AG04449 (cell line): ENCODE results near the gene IL17RA.
A peak's percentile ranks its signal among the peaks of the same experiment; 100 is the strongest.

Source experiments
- CTCF ChIA-PET: fragments of 350-600 bp; formaldehyde crosslinking; extraction: SDS; loops from one replicate; lab custom pipeline; 2021; ENCODE audit warnings: antibody characterized with exemption; lab: Yijun Ruan, JAX
- POLR2A ChIA-PET: fragments of 400-600, 350-600 bp; formaldehyde crosslinking; extraction: SDS; loops from one replicate; lab custom pipeline; 2020; ENCODE audit warnings: antibody characterized with exemption, inconsistent platforms; lab: Yijun Ruan, JAX
- DNase-seq: peaks from one replicate; pipeline ENCODE4 v3.0.0-alpha.2; 2010; ENCODE audit warnings: low read depth, low spot score
- H3K4me3 ChIP-seq: 2 replicates; pipeline ENCODE4 v1.5.1; 2011; ENCODE audit warnings: low read depth, mild to moderate bottlenecking, control low read depth, low read length
- TF ChIP-seq, protein P1 (sequence below): IDR thresholded peaks from one replicate; pipeline ENCODE4 v1.5.1; 2011; ENCODE audit warnings: mild to moderate bottlenecking, moderate library complexity, low read length, control low read depth, inconsistent platforms; ENCODE audit not compliant: insufficient read depth; ENCODE audit errors: missing control alignments

IL17RA gene

GRCh38 chr22:17047656-17048055, 37.1 kb upstream of the IL17RA start:
- DNase-seq, result no peak
- ChIA-PET POLR2A (no interaction called here), CTCF (interaction anchor here (3.8 kb wide), 1 partner anchor 11 kb away, joined by 25 read pairs; no protein-coding TSS in a partner anchor)
- TF ChIP-seq, protein P1, sequence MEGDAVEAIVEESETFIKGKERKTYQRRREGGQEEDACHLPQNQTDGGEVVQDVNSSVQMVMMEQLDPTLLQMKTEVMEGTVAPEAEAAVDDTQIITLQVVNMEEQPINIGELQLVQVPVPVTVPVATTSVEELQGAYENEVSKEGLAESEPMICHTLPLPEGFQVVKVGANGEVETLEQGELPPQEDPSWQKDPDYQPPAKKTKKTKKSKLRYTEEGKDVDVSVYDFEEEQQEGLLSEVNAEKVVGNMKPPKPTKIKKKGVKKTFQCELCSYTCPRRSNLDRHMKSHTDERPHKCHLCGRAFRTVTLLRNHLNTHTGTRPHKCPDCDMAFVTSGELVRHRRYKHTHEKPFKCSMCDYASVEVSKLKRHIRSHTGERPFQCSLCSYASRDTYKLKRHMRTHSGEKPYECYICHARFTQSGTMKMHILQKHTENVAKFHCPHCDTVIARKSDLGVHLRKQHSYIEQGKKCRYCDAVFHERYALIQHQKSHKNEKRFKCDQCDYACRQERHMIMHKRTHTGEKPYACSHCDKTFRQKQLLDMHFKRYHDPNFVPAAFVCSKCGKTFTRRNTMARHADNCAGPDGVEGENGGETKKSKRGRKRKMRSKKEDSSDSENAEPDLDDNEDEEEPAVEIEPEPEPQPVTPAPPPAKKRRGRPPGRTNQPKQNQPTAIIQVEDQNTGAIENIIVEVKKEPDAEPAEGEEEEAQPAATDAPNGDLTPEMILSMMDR, result no peak
- no peak overlapping the region for H3K4me3 ChIP-seq

DNA sequence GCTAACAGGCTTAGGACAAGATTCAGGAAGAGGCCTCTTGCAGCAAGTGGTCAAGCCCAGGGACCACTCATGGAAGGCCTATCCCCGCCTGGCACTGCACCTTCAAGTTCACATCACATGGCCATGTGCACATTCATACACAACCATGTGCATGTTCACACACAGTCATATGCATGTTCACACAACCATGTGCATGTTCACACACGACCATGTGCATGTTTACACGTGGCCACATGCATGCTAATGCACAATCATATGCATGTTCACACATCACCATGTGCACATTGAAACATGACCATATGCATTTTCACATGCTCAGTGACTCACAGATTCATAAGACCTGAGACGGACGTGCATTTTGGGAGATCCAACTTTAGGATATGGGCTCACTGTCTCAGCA, 28.7 kb upstream of the IL17RA start:
- TF ChIP-seq, protein P1, result no peak
- POLR2A ChIA-PET, result no interaction called here
- CTCF ChIA-PET, result interaction anchor here (3.4 kb wide), 1 partner anchor 16 kb away, joined by 58 read pairs; no protein-coding TSS in a partner anchor
- no peak overlapping the region for H3K4me3 ChIP-seq
- no peak for DNase-seq

DNA sequence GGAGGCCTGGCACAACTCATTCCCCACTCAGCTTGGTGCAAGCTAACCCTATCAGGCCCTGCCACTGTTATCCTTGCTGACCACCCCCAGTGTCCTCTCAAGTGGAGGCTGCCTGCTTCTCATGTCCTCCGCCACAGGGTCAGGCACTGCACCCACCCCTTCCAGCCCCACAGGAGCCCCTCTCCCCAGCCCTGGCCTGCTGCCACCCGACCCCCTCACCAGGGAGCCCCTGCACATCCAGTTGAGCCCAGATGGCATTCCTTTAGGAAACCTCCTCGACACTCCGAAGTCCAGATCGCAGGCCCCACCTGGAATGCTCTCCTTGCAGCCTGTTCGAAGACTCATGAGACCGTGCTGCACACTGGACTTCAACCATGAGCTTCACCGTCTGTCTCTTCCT, 28.0 kb upstream of the IL17RA start:
- DNase-seq, result no peak
- POLR2A ChIA-PET, result no interaction called here
- TF ChIP-seq, protein P1, result no peak
- H3K4me3 ChIP-seq, result no peak overlapping the region
- CTCF ChIA-PET, result interaction anchor here (2.2 to 3.4 kb wide), 8 partner anchors 10 to 445 kb away, joined by 8 to 61 read pairs (median 22); no protein-coding TSS in a partner anchor

DNA sequence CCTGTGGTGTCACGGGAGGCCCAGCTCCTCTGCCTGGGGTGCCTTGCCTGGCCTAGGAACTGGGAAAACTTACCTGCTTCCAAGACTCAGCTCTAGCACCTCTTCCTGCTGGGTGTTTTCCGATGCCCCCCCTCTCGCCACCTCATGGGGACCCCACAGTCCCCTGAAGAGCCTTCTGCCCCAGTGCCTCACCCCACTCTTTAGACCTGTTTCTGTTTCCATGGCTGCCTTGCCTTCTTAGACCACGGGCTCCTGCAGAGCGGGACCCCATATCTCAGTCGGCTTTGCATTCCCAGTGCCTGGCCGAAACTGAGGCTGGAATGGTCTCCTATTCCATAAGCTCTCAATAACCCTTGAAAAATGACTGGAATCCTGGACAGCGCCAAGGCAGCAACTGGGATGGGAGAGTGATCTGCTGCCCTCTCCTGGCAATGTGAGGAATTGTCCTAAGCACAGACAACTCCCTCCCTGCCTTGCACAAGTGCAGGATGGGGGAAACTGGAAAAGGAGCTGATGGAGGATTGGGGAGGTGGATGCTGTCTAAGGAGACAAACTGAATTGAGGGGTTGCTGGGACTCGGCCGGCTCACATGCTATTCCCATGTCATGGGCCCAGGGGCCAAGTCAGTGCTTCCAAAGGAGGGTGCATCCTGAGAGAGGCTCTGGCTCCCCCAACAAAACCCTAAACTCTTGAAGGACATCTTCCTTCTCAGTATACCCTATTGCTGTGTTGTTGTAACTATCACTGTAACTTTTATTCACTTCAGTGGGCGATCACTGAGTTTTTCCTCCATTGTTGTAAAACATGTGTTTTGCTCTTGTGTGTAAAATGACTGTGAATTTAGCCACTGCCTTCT, 26.6 kb upstream of the IL17RA start:
- POLR2A ChIA-PET, result no interaction called here
- TF ChIP-seq, protein P1, result peak; percentile 99
- CTCF ChIA-PET, result interaction anchor here (0.7 to 4.0 kb wide), 26 partner anchors 9 to 468 kb away, joined by 3 to 61 read pairs (median 5); no protein-coding TSS in a partner anchor
- H3K4me3 ChIP-seq, result no peak overlapping the region
- DNase-seq, result no peak

DNA sequence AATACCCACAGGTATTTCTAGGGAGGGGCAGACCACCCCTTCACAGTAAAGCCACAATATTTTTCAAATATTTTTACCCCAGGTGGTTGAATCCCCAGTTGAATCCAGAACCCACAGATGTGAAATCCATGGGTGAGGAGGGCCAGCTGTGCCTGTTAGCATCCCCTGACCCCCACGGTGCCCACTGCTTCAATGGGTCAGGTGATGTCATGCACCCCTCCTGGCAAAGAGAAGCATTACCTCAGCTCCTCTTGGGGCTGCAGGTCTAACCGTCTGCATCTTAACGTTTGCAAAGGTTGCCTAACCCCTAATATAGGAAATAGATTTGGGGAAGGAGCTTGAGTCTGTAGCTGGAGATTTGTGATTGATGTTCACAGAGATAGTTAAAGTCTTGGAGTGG, 24.7 kb upstream of the IL17RA start:
- CTCF ChIA-PET, result interaction anchor here (0.9 to 4.0 kb wide), 4 partner anchors 14 to 442 kb away, joined by 3 to 23 read pairs (median 6); no protein-coding TSS in a partner anchor
- POLR2A ChIA-PET, result no interaction called here
- TF ChIP-seq, protein P1, result no peak
- no peak for DNase-seq
- H3K4me3 ChIP-seq, result no peak overlapping the region
